ENCODE results near the gene AR. TPM values are rescaled to one million over a fixed set of nuclear protein-coding genes. Genes with fewer than 3 reads are reported as not detected.

Gene AR
- polyA plus RNA-seq, 1 donor from 2014 or later, result 1.1 TPM

DNA sequence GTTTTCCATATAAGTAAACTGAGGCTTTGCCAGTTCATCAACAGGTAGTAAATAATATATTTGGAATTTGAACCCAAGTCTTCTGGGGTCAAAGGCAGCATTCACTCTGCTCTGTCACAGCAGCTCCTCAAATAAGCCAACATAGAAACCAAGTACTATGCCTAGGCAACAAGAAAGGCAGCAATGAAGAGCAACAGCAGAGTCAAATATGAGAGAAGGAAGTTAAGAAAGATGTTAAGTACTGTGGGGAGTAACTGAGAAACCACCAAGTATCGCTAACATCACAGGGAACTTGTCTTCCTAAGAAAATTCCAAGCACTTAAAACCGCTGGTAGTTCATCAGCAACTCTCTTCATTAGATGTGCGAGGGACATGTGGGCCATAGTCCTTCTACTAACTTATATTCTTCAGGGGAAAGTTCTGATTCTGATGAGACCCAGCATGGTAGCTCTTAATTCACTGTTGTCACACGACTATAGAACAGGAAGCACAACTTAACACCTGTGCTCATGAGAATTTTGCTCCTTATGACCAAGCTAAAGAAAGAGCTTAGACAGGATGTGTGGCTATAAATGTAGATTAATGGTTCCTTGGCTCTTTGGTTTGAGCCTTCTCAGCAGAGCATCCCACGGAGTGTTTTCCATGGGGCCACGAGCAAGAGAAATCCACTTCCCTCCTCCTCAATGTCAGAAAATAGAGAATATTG, 107.8 kb downstream of the AR start:
- H3K27ac ChIP-seq (ENCODE audit: low read length), result no peak overlapping the region
- TF ChIP-seq EP300 (conservative IDR thresholded peaks at IDR 0.05; ENCODE audit: poor library complexity, severe bottlenecking) (no peak), POLR2AphosphoS5 (IDR thresholded peaks at IDR 0.05) (no peak), TAF1 (IDR thresholded peaks at IDR 0.05; ENCODE audit: low read depth) (no peak), SMC3 (conservative IDR thresholded peaks at IDR 0.05; ENCODE audit: poor library complexity) (no peak), EZH2 (IDR thresholded peaks at IDR 0.05; ENCODE audit: borderline replicate concordance, insufficient read depth, low read length, poor library complexity, severe bottlenecking) (no peak), RAD21 (conservative IDR thresholded peaks at IDR 0.05) (no peak), MXI1 (conservative IDR thresholded peaks at IDR 0.05; ENCODE audit: poor library complexity, severe bottlenecking) (no peak)
- TF ChIP-seq, protein P1, sequence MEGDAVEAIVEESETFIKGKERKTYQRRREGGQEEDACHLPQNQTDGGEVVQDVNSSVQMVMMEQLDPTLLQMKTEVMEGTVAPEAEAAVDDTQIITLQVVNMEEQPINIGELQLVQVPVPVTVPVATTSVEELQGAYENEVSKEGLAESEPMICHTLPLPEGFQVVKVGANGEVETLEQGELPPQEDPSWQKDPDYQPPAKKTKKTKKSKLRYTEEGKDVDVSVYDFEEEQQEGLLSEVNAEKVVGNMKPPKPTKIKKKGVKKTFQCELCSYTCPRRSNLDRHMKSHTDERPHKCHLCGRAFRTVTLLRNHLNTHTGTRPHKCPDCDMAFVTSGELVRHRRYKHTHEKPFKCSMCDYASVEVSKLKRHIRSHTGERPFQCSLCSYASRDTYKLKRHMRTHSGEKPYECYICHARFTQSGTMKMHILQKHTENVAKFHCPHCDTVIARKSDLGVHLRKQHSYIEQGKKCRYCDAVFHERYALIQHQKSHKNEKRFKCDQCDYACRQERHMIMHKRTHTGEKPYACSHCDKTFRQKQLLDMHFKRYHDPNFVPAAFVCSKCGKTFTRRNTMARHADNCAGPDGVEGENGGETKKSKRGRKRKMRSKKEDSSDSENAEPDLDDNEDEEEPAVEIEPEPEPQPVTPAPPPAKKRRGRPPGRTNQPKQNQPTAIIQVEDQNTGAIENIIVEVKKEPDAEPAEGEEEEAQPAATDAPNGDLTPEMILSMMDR (IDR thresholded peaks at IDR 0.05; ENCODE audit: poor library complexity, severe bottlenecking), result no peak
- TF ChIP-seq, protein P2, sequence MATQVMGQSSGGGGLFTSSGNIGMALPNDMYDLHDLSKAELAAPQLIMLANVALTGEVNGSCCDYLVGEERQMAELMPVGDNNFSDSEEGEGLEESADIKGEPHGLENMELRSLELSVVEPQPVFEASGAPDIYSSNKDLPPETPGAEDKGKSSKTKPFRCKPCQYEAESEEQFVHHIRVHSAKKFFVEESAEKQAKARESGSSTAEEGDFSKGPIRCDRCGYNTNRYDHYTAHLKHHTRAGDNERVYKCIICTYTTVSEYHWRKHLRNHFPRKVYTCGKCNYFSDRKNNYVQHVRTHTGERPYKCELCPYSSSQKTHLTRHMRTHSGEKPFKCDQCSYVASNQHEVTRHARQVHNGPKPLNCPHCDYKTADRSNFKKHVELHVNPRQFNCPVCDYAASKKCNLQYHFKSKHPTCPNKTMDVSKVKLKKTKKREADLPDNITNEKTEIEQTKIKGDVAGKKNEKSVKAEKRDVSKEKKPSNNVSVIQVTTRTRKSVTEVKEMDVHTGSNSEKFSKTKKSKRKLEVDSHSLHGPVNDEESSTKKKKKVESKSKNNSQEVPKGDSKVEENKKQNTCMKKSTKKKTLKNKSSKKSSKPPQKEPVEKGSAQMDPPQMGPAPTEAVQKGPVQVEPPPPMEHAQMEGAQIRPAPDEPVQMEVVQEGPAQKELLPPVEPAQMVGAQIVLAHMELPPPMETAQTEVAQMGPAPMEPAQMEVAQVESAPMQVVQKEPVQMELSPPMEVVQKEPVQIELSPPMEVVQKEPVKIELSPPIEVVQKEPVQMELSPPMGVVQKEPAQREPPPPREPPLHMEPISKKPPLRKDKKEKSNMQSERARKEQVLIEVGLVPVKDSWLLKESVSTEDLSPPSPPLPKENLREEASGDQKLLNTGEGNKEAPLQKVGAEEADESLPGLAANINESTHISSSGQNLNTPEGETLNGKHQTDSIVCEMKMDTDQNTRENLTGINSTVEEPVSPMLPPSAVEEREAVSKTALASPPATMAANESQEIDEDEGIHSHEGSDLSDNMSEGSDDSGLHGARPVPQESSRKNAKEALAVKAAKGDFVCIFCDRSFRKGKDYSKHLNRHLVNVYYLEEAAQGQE (IDR thresholded peaks at IDR 0.05; ENCODE audit: borderline replicate concordance), result no peak
- no peak overlapping the region for H3K4me2 ChIP-seq (ENCODE audit: low read length)
- H3K9me3 ChIP-seq (ENCODE audit: low read length), result no peaks in the 10 kb centered on the region
- no peaks in the 10 kb centered on the region for H4K20me1 ChIP-seq (ENCODE audit: insufficient read depth)
- H3K36me3 ChIP-seq (ENCODE audit: insufficient read depth, low read length), result no peaks in the 10 kb centered on the region
- no peaks in the 10 kb centered on the region for H3K9me2 ChIP-seq (ENCODE audit: insufficient read depth, low read length)
- no peaks in the 10 kb centered on the region for H3K79me2 ChIP-seq (replicated peaks; ENCODE audit: insufficient read depth, low read length)
- H3K27me3 ChIP-seq (ENCODE audit: insufficient read depth, low read depth, low read length), result no peaks in the 10 kb centered on the region
- H2AFZ ChIP-seq (ENCODE audit: low read depth, low read length), result no peak overlapping the region
- no peak overlapping the region for H3K4me3 ChIP-seq (ENCODE audit: low read length)
- no peaks in the 10 kb centered on the region for H3F3A ChIP-seq (ENCODE audit: insufficient read depth, low read length, poor library complexity, severe bottlenecking)
- no peak overlapping the region for H3K9ac ChIP-seq (ENCODE audit: low read length)

DNA sequence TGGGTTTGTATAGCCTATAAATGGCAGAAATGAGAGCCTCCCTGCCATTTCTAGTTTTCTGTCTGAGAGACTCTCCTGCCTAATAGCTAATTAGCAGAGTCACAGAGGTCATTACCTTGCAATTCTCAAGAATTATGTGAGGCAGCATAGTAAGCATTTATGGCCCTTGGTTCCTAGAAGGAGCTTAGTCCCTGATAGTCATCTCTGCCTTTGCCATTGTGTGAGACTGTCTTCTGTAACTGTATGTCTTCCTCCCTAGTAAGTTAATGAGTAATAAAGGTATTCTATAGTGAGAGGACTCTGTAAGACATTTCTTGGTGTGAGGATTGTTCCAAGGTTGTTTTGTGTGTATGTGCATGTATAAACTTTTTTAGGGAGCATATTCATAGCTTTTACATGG, 108.7 kb downstream of the AR start:
- no peaks in the 10 kb centered on the region for H3K36me3 ChIP-seq (ENCODE audit: insufficient read depth, low read length)
- TF ChIP-seq, protein P1 (IDR thresholded peaks at IDR 0.05; ENCODE audit: poor library complexity, severe bottlenecking), result no peak
- TF ChIP-seq, protein P2 (IDR thresholded peaks at IDR 0.05; ENCODE audit: borderline replicate concordance), result no peak
- TF ChIP-seq SMC3 (conservative IDR thresholded peaks at IDR 0.05; ENCODE audit: poor library complexity), result no peak
- no peak for TF ChIP-seq MXI1 (conservative IDR thresholded peaks at IDR 0.05; ENCODE audit: poor library complexity, severe bottlenecking)
- TF ChIP-seq EP300 (conservative IDR thresholded peaks at IDR 0.05; ENCODE audit: poor library complexity, severe bottlenecking), result no peak
- no peaks in the 10 kb centered on the region for H3K27me3 ChIP-seq (ENCODE audit: insufficient read depth, low read depth, low read length)
- H3K9me2 ChIP-seq (ENCODE audit: insufficient read depth, low read length), result no peaks in the 10 kb centered on the region
- H3K9ac ChIP-seq (ENCODE audit: low read length), result no peak overlapping the region
- no peak overlapping the region for H3K4me2 ChIP-seq (ENCODE audit: low read length)
- no peak overlapping the region for H3K27ac ChIP-seq (ENCODE audit: low read length)
- no peaks in the 10 kb centered on the region for H4K20me1 ChIP-seq (ENCODE audit: insufficient read depth)
- H2AFZ ChIP-seq (ENCODE audit: low read depth, low read length), result no peak overlapping the region
- no peaks in the 10 kb centered on the region for H3K9me3 ChIP-seq (ENCODE audit: low read length)
- no peaks in the 10 kb centered on the region for H3K79me2 ChIP-seq (replicated peaks; ENCODE audit: insufficient read depth, low read length)
- no peak overlapping the region for H3K4me3 ChIP-seq (ENCODE audit: low read length)
- no peaks in the 10 kb centered on the region for H3F3A ChIP-seq (ENCODE audit: insufficient read depth, low read length, poor library complexity, severe bottlenecking)

Data from neural cell (in vitro differentiated cells).